ENCODE results near the gene TRPM8.

- TF ChIP-seq CTCF (IDR thresholded peaks at IDR 0.05) (no peak), POLR2A (IDR thresholded peaks at IDR 0.05) (no peak)
Measured at GRCh38 chr2:233990261-233990798, 73.2 kb downstream of the TRPM8 start.

Data from right lobe of liver (tissue), 4 donors.